SJSA1 (cell line): ENCODE measurements around the gene RAB1B. TPM values are rescaled to one million over a fixed set of nuclear protein-coding genes. Genes with fewer than 3 reads are reported as not detected.
"Not testable (repeated sequence)": the region's sequence is repeated elsewhere in the genome, so short reads cannot be mapped to it uniquely, and the experiment has no call there.

ENCODE experiments used
- DNase-seq, 2 experiments: peaks; one replicate each; pipeline ENCODE4 v3.0.0-alpha.2; 2015 to 2020; ENCODE audit warnings: low spot score in 2 of 2, low read depth in 1 of 2
- H3K27ac ChIP-seq: fragments of 250-450 bp; sonication (Bioruptor Pico); 2 replicates; pipeline ENCODE4 v1.5.1; 2020; ENCODE audit warnings: mild to moderate bottlenecking, moderate library complexity
- H3K27me3 ChIP-seq: fragments of 250-450 bp; sonication (Bioruptor Pico); replicated peaks from 2 replicates; pipeline ENCODE4 v1.5.1; 2020; ENCODE audit warnings: mild to moderate bottlenecking, moderate library complexity
- H3K36me3 ChIP-seq: fragments of 250-450 bp; sonication (Bioruptor Pico); 2 replicates; pipeline ENCODE4 v1.5.1; 2020; ENCODE audit warnings: mild to moderate bottlenecking
- H3K4me1 ChIP-seq: fragments of 250-450 bp; sonication (Bioruptor Pico); replicated peaks from 2 replicates; pipeline ENCODE4 v1.6.1; 2021; ENCODE audit warnings: mild to moderate bottlenecking
- H3K4me3 ChIP-seq: fragments of 250-450 bp; sonication (Bioruptor Pico); 2 replicates; pipeline ENCODE4 v1.5.1; 2020; ENCODE audit warnings: mild to moderate bottlenecking
- H3K9me3 ChIP-seq: fragments of 250-450 bp; sonication (Bioruptor Pico); replicated peaks from 2 replicates; pipeline ENCODE4 v1.5.1; 2020; ENCODE audit warnings: mild to moderate bottlenecking
- total RNA-seq: library from RNA; depleted of rRNA; stranded (reverse); fragments of >200 nt; shearing (Covaris generic); gene quantifications from 2 replicates; pipeline ENCODE4 v1.2.3, GENCODE V29; 2014

RAB1B gene
- total RNA-seq, 1 experiment from 2014 or later, result 334 TPM

DNA sequence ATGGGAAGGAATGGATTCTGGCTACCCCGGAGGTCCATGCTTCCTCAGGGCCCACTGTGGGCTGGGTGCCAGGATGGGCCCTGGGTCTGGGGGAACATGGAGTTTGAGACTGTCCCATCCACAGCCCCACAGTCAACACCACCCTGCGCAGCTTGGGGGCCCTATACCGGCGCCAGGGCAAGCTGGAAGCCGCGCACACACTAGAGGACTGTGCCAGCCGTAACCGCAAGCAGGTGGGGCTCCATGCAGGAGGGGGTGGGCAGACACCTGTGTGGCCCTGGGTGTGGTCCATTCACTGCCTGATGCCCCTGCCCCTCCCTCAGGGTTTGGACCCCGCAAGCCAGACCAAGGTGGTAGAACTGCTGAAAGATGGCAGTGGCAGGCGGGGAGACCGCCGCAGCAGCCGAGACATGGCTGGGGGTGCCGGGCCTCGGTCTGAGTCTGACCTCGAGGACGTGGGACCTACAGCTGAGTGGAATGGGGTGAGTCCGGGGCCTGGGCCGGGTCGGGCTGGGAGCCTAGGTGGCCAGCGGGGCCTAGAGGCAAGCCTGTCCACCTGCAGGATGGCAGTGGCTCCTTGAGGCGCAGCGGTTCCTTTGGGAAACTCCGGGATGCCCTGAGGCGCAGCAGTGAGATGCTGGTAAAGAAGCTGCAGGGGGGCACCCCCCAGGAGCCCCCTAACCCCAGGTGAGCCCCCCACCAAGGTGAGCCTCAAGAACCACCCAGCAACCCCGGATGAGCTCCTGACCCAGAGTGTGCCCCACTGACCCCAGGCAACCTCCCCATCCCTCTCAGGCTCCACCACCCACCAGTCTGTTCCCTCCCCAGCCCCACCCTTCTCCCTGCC, 2.7 kb upstream of the RAB1B start:
- no peak for DNase-seq

DNA sequence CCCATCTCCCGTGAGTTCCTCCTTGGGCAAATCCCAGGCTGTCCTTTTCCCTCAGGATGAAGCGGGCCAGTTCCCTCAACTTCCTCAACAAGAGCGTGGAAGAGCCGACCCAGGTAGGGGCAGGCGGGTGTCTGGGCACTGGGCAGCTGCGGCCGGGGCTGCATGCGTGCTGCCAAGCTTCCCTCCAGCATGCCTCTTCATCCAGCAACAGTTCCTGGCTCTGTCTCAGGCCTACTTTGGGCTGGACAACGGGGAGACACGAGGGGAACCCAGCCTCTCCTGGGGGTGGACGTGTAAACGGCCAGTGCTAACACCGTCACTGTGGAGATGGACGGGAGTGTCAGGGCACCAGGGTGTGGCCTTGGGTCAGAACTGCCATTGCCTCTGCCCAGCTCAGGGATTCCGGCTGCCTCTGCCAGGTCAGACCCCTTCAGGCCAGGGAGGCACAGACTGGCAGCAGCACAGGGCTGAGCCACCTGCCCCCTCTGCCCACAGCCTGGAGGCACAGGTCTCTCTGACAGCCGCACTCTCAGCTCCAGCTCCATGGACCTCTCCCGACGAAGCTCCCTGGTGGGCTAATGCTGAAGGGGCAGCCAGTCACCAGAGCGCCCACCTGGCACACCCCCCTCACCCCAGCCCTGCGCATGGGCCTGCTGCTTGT, 1.9 kb upstream of the RAB1B start:
- no peak overlapping the region for H3K27ac ChIP-seq
- H3K9me3 ChIP-seq, result no peaks in the 10 kb centered on the region
- H3K4me1 ChIP-seq, result peaks cover 21% of the 10 kb centered on the region
- H3K4me3 ChIP-seq, result no peak overlapping the region
- H3K27me3 ChIP-seq, result no peaks in the 10 kb centered on the region
- H3K36me3 ChIP-seq, result peaks cover 76% of the 10 kb centered on the region
- DNase-seq, result no peak

More for the DNA sequence above, 2.7 kb upstream of the RAB1B start:
- Histone ChIP-seq H3K4me1 (peaks cover 21% of the 10 kb centered on the region), H3K27ac (no peak overlapping the region), H3K36me3 (peaks cover 80% of the 10 kb centered on the region), H3K27me3 (no peaks in the 10 kb centered on the region), H3K4me3 (no peak overlapping the region), H3K9me3 (no peaks in the 10 kb centered on the region)

DNA sequence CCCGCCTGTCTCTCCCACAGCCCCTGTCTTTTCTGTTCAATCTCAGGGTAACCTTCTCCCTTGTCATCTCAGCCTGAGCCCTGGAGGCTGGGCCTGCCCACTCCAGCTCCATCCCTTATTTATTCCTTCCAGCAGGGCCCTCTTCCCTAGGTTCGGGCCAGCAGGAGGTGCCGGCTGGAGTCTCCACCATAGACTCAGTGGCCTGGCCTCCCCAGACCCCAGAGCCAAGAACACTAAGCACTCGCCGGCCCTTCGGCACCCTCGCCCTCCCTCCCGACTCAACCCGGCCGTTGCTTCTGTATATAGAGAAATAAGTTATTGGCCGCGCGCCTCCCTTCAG, 1.4 kb upstream of the RAB1B start:
- no peak for DNase-seq
- H3K9me3 ChIP-seq, result no peaks in the 10 kb centered on the region
- peaks cover 76% of the 10 kb centered on the region for H3K36me3 ChIP-seq
- peaks cover 21% of the 10 kb centered on the region for H3K4me1 ChIP-seq
- H3K4me3 ChIP-seq, result peak overlapping the region; percentile 69
- no peak overlapping the region for H3K27ac ChIP-seq
- no peaks in the 10 kb centered on the region for H3K27me3 ChIP-seq

DNA sequence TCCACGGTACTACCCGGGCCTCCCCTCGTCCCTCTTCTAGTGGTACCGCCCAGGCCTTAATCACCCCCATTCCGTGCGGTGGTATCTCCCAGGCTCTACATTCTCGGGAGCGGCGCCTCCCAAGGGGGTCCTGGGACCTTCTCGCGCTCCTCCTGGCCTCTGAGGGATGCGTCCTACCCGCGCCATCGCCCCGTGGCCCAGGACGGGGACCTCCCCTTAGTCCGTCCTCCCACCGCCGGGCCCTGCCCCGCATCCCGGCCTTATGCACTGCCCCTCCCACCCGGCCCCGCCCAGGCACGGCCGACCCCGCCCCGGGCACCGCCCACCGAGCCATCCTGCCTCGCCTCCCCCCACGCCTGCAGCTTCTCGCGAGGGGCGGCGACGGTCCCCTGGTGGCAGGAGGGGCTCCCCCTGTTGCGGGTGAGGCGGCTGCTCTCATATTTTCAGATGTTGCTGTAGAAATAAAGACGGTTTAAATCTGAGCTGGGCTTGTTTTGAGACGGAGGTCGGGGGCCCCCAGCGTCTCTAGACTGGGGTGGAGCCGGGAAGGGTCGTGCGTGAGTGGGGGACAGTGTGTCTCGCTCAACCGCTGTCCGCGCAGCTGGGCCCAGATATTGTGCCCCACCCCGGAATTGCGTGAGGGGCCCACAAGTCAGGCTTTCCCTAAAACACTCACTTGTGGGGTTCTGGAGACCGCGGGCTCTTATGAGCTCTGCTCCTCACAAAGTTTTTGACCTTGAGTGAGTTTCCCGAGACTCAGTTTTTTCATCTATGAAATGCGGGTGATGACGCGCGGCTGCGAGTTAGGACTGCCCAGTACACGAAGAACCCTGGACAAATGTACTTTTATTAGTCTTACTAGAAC, 828 bp upstream of the RAB1B start:
- Histone ChIP-seq H3K36me3 (peaks cover 76% of the 10 kb centered on the region), H3K27me3 (no peaks in the 10 kb centered on the region), H3K4me3 (peak overlapping the region; percentile 69), H3K9me3 (no peaks in the 10 kb centered on the region), H3K27ac (peak overlapping the region; percentile 16), H3K4me1 (peaks cover 21% of the 10 kb centered on the region)
- peak; percentile 94 to 97 for DNase-seq

DNA sequence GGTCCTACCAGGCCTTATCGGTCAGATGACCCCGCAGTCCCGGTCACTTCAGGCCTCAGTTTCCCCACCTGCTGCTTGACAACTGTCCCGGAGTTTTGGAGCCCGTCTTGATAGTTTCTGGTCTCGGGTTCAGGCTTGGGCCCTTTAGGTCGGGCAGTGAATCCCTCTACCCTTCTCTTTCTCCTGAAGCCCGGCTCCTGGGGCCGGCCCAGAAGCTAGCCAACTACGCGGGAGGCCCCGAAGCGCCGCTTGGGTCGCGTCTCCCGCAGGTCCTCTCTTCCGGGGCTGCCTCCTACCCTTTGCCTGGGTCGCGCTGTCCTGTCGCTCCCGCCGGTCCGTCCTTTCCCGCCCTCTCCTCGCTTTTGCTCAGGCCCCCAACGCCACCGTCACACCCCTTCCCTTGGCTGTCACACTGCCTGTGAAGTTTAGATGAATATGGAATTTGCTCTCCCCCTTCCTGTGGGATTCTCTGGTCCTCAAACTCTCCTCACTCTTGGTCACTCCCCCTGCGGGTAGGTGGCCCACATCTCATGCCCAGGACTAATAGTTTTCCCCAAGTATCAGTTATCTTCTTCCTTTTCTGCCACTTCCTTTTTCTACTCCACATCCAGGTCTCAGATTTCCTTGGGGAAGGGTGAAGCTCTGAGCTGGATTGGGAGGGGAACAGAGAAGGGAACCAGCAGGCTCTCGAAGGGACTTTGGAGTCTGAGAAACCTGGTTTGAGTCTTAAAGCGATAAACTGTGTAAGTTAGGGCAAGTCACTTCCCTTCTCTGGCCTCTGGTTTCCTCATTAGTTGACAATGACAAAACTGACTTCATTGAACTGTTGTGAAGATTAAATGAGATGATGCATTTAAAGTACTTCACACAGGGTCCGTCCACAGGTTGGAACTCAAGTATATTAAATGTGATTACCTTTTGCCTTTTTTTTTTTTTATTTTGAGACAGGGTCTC, 790 bp downstream of the RAB1B start:
- peak overlapping the region; percentile 94 for H3K27ac ChIP-seq

DNA sequence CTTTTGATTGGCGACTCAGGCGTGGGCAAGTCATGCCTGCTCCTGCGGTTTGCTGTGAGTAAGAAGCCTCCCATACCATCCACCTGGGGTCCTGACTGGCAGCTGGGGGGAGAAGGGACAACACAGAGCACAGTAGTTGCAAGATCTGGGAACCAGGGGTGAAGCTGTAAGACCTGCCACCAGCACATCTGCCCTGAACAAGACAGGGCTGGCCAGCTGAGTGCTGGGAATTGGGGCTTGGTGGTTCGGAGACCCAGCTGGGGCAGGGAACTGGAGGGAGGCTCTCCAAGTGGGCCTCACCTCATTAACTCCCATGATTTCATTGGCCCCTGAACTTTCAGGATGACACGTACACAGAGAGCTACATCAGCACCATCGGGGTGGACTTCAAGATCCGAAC, 3.4 kb downstream of the RAB1B start:
- no peak overlapping the region for H3K4me3 ChIP-seq
- H3K4me1 ChIP-seq, result peaks cover 18% of the 10 kb centered on the region
- no peaks in the 10 kb centered on the region for H3K9me3 ChIP-seq
- H3K27ac ChIP-seq, result no peak overlapping the region
- peaks cover 73% of the 10 kb centered on the region for H3K36me3 ChIP-seq
- H3K27me3 ChIP-seq, result no peaks in the 10 kb centered on the region
- DNase-seq, result no peak

More for the DNA sequence above, 790 bp downstream of the RAB1B start:
- peak; percentile 81 for DNase-seq
- Histone ChIP-seq H3K9me3 (no peaks in the 10 kb centered on the region), H3K4me1 (peaks cover 21% of the 10 kb centered on the region), H3K36me3 (peaks cover 76% of the 10 kb centered on the region), H3K27me3 (no peaks in the 10 kb centered on the region), H3K4me3 (peak overlapping the region; percentile 69)

DNA sequence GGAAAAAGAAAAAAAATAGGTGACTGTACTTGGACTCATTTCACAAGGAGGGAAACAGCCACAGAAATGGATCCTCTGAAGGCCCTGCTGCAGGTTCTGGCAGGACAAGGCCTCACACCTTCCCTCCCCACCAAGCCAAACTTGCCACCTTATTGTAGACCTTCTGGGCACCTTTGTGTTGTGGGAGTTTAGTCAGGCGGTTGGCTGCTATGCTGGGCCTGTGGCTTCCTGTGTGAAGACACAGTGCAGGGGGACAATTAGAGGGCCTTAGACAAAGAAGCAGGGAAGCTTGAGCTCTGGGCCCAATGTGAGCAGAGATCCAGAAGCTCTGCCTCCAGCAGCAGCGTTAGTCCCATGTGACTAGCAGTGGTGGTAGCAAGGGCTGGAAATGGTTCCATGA, 4.2 kb downstream of the RAB1B start:
- Histone ChIP-seq H3K36me3 (peaks cover 75% of the 10 kb centered on the region), H3K27me3 (no peaks in the 10 kb centered on the region), H3K9me3 (no peaks in the 10 kb centered on the region)

DNA sequence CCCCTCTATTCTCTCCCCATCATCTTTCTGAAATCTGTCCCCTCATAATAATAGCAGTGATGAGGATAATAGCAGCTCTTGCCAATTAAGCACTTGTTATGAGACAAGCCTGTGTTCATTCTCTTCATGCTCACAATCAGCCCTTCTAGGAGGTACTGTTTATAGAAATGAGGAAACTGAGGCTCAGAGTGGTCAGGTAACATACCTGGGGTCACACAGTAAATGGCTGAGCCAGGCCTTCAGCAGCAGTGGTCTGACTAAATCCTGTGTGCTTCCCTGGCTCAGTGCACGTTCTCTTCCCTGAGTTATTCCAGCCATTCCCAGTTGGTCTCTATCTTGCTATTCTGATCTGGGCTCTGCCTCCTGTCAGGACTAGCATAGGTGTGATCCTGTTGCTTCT, 5.8 kb downstream of the RAB1B start:
- H3K27me3 ChIP-seq, result no peaks in the 10 kb centered on the region
- H3K27ac ChIP-seq, result no peak overlapping the region
- H3K9me3 ChIP-seq, result no peaks in the 10 kb centered on the region
- H3K36me3 ChIP-seq, result peaks cover 72% of the 10 kb centered on the region
- H3K4me1 ChIP-seq, result peaks cover 16% of the 10 kb centered on the region
- no peak for DNase-seq
- no peak overlapping the region for H3K4me3 ChIP-seq

More for the DNA sequence above, 4.2 kb downstream of the RAB1B start:
- no peak overlapping the region for H3K4me3 ChIP-seq
- H3K4me1 ChIP-seq, result peaks cover 14% of the 10 kb centered on the region
- DNase-seq, result no peak
- no peak overlapping the region for H3K27ac ChIP-seq

DNA sequence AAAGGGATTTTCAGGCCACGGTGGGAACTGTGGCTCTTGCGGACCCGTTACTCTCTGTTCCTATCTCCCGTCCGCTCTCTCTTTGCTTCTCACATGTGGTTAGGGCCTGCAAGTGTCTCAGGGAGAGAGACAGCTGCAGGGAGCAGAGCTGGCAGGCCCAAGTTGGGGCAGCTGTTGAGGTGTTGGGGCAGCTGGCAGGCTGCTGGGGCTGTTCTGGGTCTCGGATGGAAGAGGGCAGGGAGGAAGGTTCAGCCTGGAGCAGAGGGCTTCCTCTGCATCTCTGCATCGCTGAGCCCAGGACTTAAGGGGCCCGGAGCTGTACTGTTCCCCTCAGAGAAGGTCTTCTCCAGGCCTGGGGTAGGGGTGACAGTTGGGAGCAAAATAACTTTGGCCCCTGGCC, 7.0 kb downstream of the RAB1B start:
- H3K4me3 ChIP-seq, result no peak overlapping the region
- H3K9me3 ChIP-seq, result no peaks in the 10 kb centered on the region
- peaks cover 12% of the 10 kb centered on the region for H3K4me1 ChIP-seq
- H3K27me3 ChIP-seq, result no peaks in the 10 kb centered on the region
- no peak overlapping the region for H3K27ac ChIP-seq
- DNase-seq, result no peak
- H3K36me3 ChIP-seq, result peaks cover 72% of the 10 kb centered on the region

DNA sequence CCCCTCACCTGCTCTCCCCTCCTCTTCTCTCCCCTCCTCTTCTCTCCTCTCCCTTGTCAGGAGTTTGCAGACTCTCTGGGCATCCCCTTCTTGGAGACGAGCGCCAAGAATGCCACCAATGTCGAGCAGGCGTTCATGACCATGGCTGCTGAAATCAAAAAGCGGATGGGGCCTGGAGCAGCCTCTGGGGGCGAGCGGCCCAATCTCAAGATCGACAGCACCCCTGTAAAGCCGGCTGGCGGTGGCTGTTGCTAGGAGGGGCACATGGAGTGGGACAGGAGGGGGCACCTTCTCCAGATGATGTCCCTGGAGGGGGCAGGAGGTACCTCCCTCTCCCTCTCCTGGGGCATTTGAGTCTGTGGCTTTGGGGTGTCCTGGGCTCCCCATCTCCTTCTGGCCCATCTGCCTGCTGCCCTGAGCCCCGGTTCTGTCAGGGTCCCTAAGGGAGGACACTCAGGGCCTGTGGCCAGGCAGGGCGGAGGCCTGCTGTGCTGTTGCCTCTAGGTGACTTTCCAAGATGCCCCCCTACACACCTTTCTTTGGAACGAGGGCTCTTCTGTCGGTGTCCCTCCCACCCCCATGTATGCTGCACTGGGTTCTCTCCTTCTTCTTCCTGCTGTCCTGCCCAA, 7.7 kb downstream of the RAB1B start:
- Histone ChIP-seq H3K9me3 (no peaks in the 10 kb centered on the region), H3K4me3 (no peak overlapping the region), H3K27me3 (no peaks in the 10 kb centered on the region), H3K27ac (no peak overlapping the region), H3K36me3 (peaks cover 65% of the 10 kb centered on the region), H3K4me1 (peaks cover 19% of the 10 kb centered on the region)
- DNase-seq, result no peak

DNA sequence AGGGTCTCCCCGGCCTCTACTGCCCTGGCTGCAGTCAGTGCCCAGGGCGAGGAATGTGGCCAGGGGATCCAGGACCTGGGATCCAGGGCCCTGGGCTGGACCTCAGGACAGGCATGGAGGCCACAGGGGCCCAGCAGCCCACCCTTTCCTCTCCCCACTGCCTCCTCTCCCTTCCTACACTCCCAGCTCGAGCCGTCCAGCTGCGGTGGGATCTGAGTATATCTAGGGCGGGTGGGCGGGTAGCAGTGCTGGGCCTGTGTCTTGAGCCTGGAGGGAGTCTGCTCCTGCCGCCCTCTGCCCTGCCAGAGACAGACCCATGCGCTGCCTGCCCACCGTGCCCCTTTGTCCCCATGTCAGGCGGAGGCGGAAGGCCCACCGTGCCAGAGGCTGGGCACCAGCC, 8.2 kb downstream of the RAB1B start:
- H3K4me3 ChIP-seq, H3K27ac ChIP-seq, DNase-seq, H3K27me3 ChIP-seq, H3K9me3 ChIP-seq: not testable (repeated sequence)
- peaks cover 23% of the 10 kb centered on the region for H3K4me1 ChIP-seq
- peaks cover 64% of the 10 kb centered on the region for H3K36me3 ChIP-seq

DNA sequence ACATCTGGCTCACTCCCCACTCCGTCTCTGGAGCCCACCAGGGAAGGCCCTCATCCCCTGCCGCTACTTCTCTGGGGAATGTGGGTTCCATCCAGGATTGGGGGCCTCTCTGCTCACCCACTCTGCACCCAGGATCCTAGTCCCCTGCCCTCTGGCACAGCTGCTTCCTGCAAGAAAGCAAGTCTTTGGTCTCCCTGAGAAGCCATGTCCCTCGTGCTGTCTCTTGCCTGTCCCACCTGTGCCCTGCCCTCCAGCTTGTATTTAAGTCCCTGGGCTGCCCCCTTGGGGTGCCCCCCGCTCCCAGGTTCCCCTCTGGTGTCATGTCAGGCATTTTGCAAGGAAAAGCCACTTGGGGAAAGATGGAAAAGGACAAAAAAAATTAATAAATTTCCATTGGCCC, 8.6 kb downstream of the RAB1B start:
- DNase-seq, H3K4me3 ChIP-seq, H3K27ac ChIP-seq, H3K9me3 ChIP-seq, H3K27me3 ChIP-seq: not testable (repeated sequence)
- H3K4me1 ChIP-seq, result peaks cover 23% of the 10 kb centered on the region
- H3K36me3 ChIP-seq, result peaks cover 59% of the 10 kb centered on the region
